GM06990 (cell line): ENCODE data around the gene GTPBP3.
"Not testable (repeated sequence)": the region's sequence is repeated elsewhere in the genome, so short reads cannot be mapped to it uniquely, and the experiment has no call there.

ENCODE experiments used
- DNase-seq: peaks from one replicate; pipeline ENCODE4 v3.0.0-alpha.2; 2011; ENCODE audit not compliant: insufficient read length; ENCODE audit errors: extremely low read depth
- H3K27me3 ChIP-seq: replicated peaks from 2 replicates; pipeline ENCODE4 v1.6.0; 2011; ENCODE audit warnings: low read length; ENCODE audit not compliant: control insufficient read depth, insufficient read depth
- H3K36me3 ChIP-seq: 2 replicates; pipeline ENCODE4 v1.5.1; 2011; ENCODE audit warnings: low read length; ENCODE audit not compliant: control insufficient read depth, insufficient read depth
- H3K4me3 ChIP-seq: replicated peaks from 2 replicates; pipeline ENCODE4 v1.5.1; 2011; ENCODE audit warnings: low read depth, mild to moderate bottlenecking, control low read depth, low read length
- CTCF ChIP-seq: IDR thresholded peaks from 2 replicates; pipeline ENCODE4 v1.5.1; 2011; ENCODE audit warnings: low read length, control low read depth, mild to moderate bottlenecking, inconsistent platforms; ENCODE audit not compliant: insufficient read depth, poor library complexity, severe bottlenecking

GTPBP3 gene

GRCh38 chr19:17353386-17353785 is 16.0 kb downstream of the GTPBP3 start:
- TF ChIP-seq CTCF: no peak
- H3K4me3 ChIP-seq: no peak overlapping the region
- H3K27me3 ChIP-seq: no peaks in the 10 kb centered on the region
- H3K36me3 ChIP-seq: no peaks in the 10 kb centered on the region
- no peak for DNase-seq

GRCh38 chr19:17357078-17357666 is 19.8 kb downstream of the GTPBP3 start:
- Histone ChIP-seq H3K4me3 (no peak overlapping the region), H3K36me3 (no peaks in the 10 kb centered on the region), H3K27me3 (no peaks in the 10 kb centered on the region)
- DNase-seq: no peak
- no peak for TF ChIP-seq CTCF

- H3K27me3 ChIP-seq: no peaks in the 10 kb centered on the region
- H3K4me3 ChIP-seq: no peak overlapping the region
- no peak for TF ChIP-seq CTCF
Measured at GRCh38 chr19:17357724-17358123, 20.4 kb downstream of the GTPBP3 start.

GRCh38 chr19:17358395-17358794 is 21.0 kb downstream of the GTPBP3 start:
- no peak for TF ChIP-seq CTCF
- Histone ChIP-seq H3K4me3 (no peak overlapping the region), H3K36me3 (no peaks in the 10 kb centered on the region), H3K27me3 (no peaks in the 10 kb centered on the region)
- no peak for DNase-seq

More at GRCh38 chr19:17357724-17358123, 20.4 kb downstream of the GTPBP3 start:
- DNase-seq: no peak
- no peaks in the 10 kb centered on the region for H3K36me3 ChIP-seq

GRCh38 chr19:17359905-17360800 is 22.8 kb downstream of the GTPBP3 start:
- TF ChIP-seq CTCF: no peak
- no peaks in the 10 kb centered on the region for H3K27me3 ChIP-seq
- DNase-seq: no peak
- no peaks in the 10 kb centered on the region for H3K36me3 ChIP-seq
- H3K4me3 ChIP-seq: no peak overlapping the region

GRCh38 chr19:17363852-17364605 is 26.7 kb downstream of the GTPBP3 start:
- not testable (repeated sequence) for H3K4me3 ChIP-seq, H3K36me3 ChIP-seq, DNase-seq, H3K27me3 ChIP-seq
